Smooth muscle cell (in vitro differentiated cells): ENCODE measurements around the gene SCFD2. TPM values are rescaled to one million over a fixed set of nuclear protein-coding genes. Genes with fewer than 3 reads are reported as not detected.
A peak's percentile ranks its signal among the peaks of the same experiment; 100 is the strongest.
"Not testable (repeated sequence)": the region's sequence is repeated elsewhere in the genome, so short reads cannot be mapped to it uniquely, and the experiment has no call there.

ENCODE experiments used
- DNase-seq: peaks from one replicate; lab custom pipeline; 2025; ENCODE audit not compliant: unreplicated experiment; lab: John Stamatoyannopoulos, UW
- H2AFZ ChIP-seq: fragments of 200-600 bp; sonication (generic); 2 replicates; pipeline ENCODE4 v1.6.0; 2016; ENCODE audit warnings: antibody characterized with exemption, low read depth, mild to moderate bottlenecking
- H3F3A ChIP-seq: fragments of 200-600 bp; sonication (generic); 2 replicates; pipeline ENCODE4 v1.6.0; 2017; ENCODE audit warnings: antibody characterized with exemption, low read depth
- H3K27ac ChIP-seq: fragments of 200-600 bp; sonication (generic); 2 replicates; pipeline ENCODE4 v1.5.1; 2016; ENCODE audit warnings: low read depth, mild to moderate bottlenecking
- H3K27me3 ChIP-seq: fragments of 200-600 bp; sonication (generic); 2 replicates; pipeline ENCODE4 v1.6.1; 2016; ENCODE audit warnings: low read depth, mild to moderate bottlenecking
- H3K36me3 ChIP-seq: fragments of 200-600 bp; sonication (generic); 2 replicates; pipeline ENCODE4 v1.5.1; 2016; ENCODE audit warnings: low read depth
- H3K4me1 ChIP-seq: fragments of 200-600 bp; sonication (generic); 2 replicates; pipeline ENCODE4 v1.5.1; 2016; ENCODE audit warnings: low read depth
- H3K4me2 ChIP-seq: fragments of 200-600 bp; sonication (generic); 2 replicates; pipeline ENCODE4 v1.6.0; 2016; ENCODE audit warnings: mild to moderate bottlenecking
- H3K4me3 ChIP-seq: fragments of 200-600 bp; sonication (generic); 2 replicates; pipeline ENCODE4 v1.5.1; 2016; ENCODE audit warnings: mild to moderate bottlenecking
- H3K79me2 ChIP-seq: fragments of 200-600 bp; sonication (generic); 2 replicates; pipeline ENCODE4 v1.6.0; 2016; ENCODE audit warnings: low read depth, mild to moderate bottlenecking
- H3K9ac ChIP-seq: fragments of 200-600 bp; sonication (generic); 2 replicates; pipeline ENCODE4 v1.6.0; 2016; ENCODE audit warnings: low read depth
- H3K9me3 ChIP-seq: fragments of 200-600 bp; sonication (generic); replicated peaks from 2 replicates; pipeline ENCODE4 v1.5.1; 2016; ENCODE audit warnings: low read depth
- H4K20me1 ChIP-seq: fragments of 200-600 bp; sonication (generic); 2 replicates; pipeline ENCODE4 v1.6.0; 2016; ENCODE audit warnings: low read depth
- CTCF ChIP-seq: fragments of 200-600 bp; sonication (generic); IDR thresholded peaks from 2 replicates; pipeline ENCODE4 v1.5.1; 2017; ENCODE audit warnings: borderline replicate concordance, mild to moderate bottlenecking, antibody characterized with exemption; ENCODE audit not compliant: insufficient read depth, poor library complexity, severe bottlenecking
- WGBS: methylation state at CpG from one replicate; pipeline ENCODE4 v1.1.7; 2016; ENCODE audit warnings: low lambda C conversion rate; 5-methylcytosine and 5-hydroxymethylcytosine counted together
- polyA plus RNA-seq: library from polyadenylated mRNA; unstranded; fragments of >200 nt; fragmentation: Nextera tagmentation; extraction: Ambion mirVana; gene quantifications from 2 replicates; pipeline ENCODE4 v1.2.1, GENCODE V29; 2016
- total RNA-seq: library from RNA; depleted of rRNA; stranded (reverse); fragments of >200 nt; gene quantifications from 2 replicates; pipeline ENCODE4 v1.2.3, GENCODE V29; 2014

Gene SCFD2
- total and polyA plus RNA-seq, 2 experiments from 2014 or later, result 7.8 to 11.4 TPM

- Histone ChIP-seq H3K9me3 (no peaks in the 10 kb centered on the region), H3K27me3 (no peaks in the 10 kb centered on the region), H3K4me2 (peak overlapping the region; percentile 3)
Measured at GRCh38 chr4:53040459-53040815, 325.4 kb downstream of the SCFD2 start.

DNA sequence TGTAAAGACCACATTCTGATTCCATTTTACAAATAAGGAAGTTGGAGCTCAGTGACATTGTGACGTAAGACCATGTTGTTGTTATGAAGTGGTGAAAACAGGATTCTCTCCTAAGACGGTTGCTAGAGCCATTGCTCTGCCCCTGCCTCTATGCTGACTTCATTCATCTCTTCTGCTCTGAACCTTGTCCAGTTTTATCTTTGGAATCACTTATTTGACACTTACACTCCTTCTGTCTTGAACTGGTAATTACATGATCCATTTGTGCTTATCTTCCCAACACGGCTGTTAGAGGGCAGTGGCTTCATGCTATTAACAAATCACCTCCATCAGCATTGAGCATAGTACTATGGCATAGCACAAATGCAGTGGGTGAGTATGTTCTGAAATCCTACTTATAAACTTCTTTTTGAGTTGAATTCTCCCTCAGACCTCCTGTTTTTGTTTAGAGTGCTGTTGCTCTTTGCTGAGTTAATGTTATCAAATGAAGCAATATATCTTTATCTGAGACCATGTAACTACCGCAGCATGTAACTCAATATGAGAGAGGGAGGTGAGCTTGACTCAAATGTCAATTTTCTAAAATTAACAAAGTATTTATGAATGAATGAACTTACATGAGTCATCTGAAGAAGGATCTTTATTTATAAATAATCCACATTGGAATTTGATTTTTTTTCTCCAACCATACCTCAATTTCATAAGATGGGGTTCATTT is 326.0 kb downstream of the SCFD2 start:
- no peak overlapping the region for H3K4me2 ChIP-seq
- no peak overlapping the region for H3K9ac ChIP-seq
- no peak for TF ChIP-seq CTCF
- H3K9me3 ChIP-seq, result no peaks in the 10 kb centered on the region
- H3K27me3 ChIP-seq, result no peaks in the 10 kb centered on the region
- no peaks in the 10 kb centered on the region for H3K79me2 ChIP-seq
- H3F3A ChIP-seq, result no peaks in the 10 kb centered on the region
- 66% methylated on average over 4 of the region's 4 CpGs for WGBS
- no peak for DNase-seq
- no peak overlapping the region for H3K4me3 ChIP-seq
- H3K36me3 ChIP-seq, result no peaks in the 10 kb centered on the region
- H2AFZ ChIP-seq, result no peak overlapping the region
- H3K27ac ChIP-seq, result no peak overlapping the region
- no peaks in the 10 kb centered on the region for H4K20me1 ChIP-seq
- no peaks in the 10 kb centered on the region for H3K4me1 ChIP-seq

More at GRCh38 chr4:53040459-53040815, 325.4 kb downstream of the SCFD2 start:
- Histone ChIP-seq H3K79me2 (no peaks in the 10 kb centered on the region), H3K4me3 (no peak overlapping the region), H3K36me3 (no peaks in the 10 kb centered on the region), H3K4me1 (no peaks in the 10 kb centered on the region), H3K27ac (no peak overlapping the region), H3K9ac (no peak overlapping the region), H2AFZ (no peak overlapping the region), H3F3A (no peaks in the 10 kb centered on the region), H4K20me1 (no peaks in the 10 kb centered on the region)
- WGBS, result 72% methylated on average over 2 of the region's 2 CpGs
- no peak for TF ChIP-seq CTCF
- no peak for DNase-seq

DNA sequence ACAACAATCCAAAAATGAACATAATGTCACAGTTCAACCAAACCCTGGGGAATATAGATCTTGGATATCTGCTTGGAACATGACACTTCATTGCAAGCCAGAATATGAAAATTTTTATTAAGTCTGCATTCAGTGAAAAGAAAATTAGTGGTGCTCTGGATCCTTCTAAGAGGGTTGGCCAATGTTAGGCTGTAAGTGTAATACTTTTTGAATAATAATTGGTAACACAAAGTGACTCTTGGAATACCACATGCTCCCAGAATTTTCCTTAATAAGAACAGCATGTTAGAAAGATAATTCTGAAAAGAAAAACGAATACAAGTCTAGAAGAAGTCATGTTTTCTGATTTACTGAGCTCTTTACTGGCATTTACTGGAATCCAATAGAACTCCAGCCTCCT is 328.0 kb downstream of the SCFD2 start:
- Histone ChIP-seq H3K9ac (no peak overlapping the region), H3F3A (no peaks in the 10 kb centered on the region), H3K36me3 (no peaks in the 10 kb centered on the region), H4K20me1 (no peaks in the 10 kb centered on the region), H3K79me2 (no peaks in the 10 kb centered on the region), H3K9me3 (no peaks in the 10 kb centered on the region), H3K27me3 (no peaks in the 10 kb centered on the region), H3K4me1 (no peaks in the 10 kb centered on the region), H3K4me3 (no peak overlapping the region), H3K27ac (no peak overlapping the region), H3K4me2 (no peak overlapping the region), H2AFZ (no peak overlapping the region)
- no peak for TF ChIP-seq CTCF
- 65% methylated on average over 1 of the region's 1 CpG for WGBS
- DNase-seq, result no peak

- not testable (repeated sequence) for H3K4me1 ChIP-seq, H3K27ac ChIP-seq, H3K4me3 ChIP-seq, H3K9me3 ChIP-seq, H3K27me3 ChIP-seq, H3K79me2 ChIP-seq, H2AFZ ChIP-seq, H3F3A ChIP-seq, H3K9ac ChIP-seq, H3K4me2 ChIP-seq, H3K36me3 ChIP-seq, DNase-seq, H4K20me1 ChIP-seq
- 95% methylated on average over 1 of the region's 1 CpG for WGBS
Measured at GRCh38 chr4:53032908-53033307, 333.0 kb downstream of the SCFD2 start.
